Peyer's patch (tissue), 4 donors: ENCODE results near the gene FRS2. TPM values are rescaled to one million over a fixed set of nuclear protein-coding genes. Genes with fewer than 3 reads are reported as not detected.
A peak's percentile ranks its signal among the peaks of the same experiment; 100 is the strongest.

ENCODE experiments used
- DNase-seq, 3 donors: peaks; one replicate each; pipeline ENCODE4 v3.0.0-alpha.2; 2017 to 2019
- H3K27ac ChIP-seq, 4 donors: fragments of 200-600 bp; sonication (generic); one replicate each; pipeline ENCODE4 v1.5.1; 2016 to 2019
- H3K27me3 ChIP-seq, 2 donors: fragments of 200-600 bp; sonication (generic); one replicate each; pipeline ENCODE4 v1.5.1; 2019
- H3K36me3 ChIP-seq, 3 donors: fragments of 200-600 bp; sonication (generic); one replicate each; pipeline ENCODE4 v1.5.1; 2016 to 2019
- H3K4me1 ChIP-seq, 4 donors: fragments of 200-600 bp; sonication (generic); one replicate each; pipeline ENCODE4 v1.5.1; 2016 to 2019
- H3K4me3 ChIP-seq, 4 donors: fragments of 200-600 bp; sonication (generic); 1 replicate in 3 of 4; 2 replicates in 1 of 4; pipeline ENCODE4 v1.5.1; 2016 to 2019; ENCODE audit warnings: mild to moderate bottlenecking in 1 of 4
- H3K9me3 ChIP-seq, 4 donors: fragments of 200-600 bp; sonication (generic); one replicate each; pipeline ENCODE4 v1.5.1; 2016 to 2019; ENCODE audit warnings: mild to moderate bottlenecking in 1 of 4
- CTCF ChIP-seq, 6 experiments: fragments of 450-650 bp in 4 of 6; fragments of 200-600 bp in 2 of 6; sonication (generic) in 1 of 6; IDR thresholded peaks; one replicate each; pipeline ENCODE4 v1.5.1; 2017 to 2019; ENCODE audit warnings: antibody characterized with exemption in 6 of 6, mild to moderate bottlenecking in 3 of 6, moderate library complexity in 1 of 6
- POLR2A ChIP-seq, 2 donors: fragments of 450-650 bp; IDR thresholded peaks; one replicate each; pipeline ENCODE4 v1.5.1; 2017; ENCODE audit warnings: antibody characterized with exemption in 2 of 2, mild to moderate bottlenecking in 2 of 2, moderate library complexity in 2 of 2
- total RNA-seq, 4 donors: library from RNA; depleted of rRNA; stranded (reverse); fragments of >200 nt; gene quantifications; one replicate each; pipeline ENCODE4 v1.1.0, GENCODE V29; 2016

FRS2 gene
- total RNA-seq, 4 donors from 2014 or later = 14.6 to 64.4 (median 43.2) TPM

GRCh38 chr12:69524331-69524630 is 54.1 kb downstream of the FRS2 start:
- no peak overlapping the region for H3K27ac ChIP-seq
- TF ChIP-seq POLR2A (IDR thresholded peaks at IDR 0.05) (no peak), CTCF (IDR thresholded peaks at IDR 0.05) (no peak)
- H3K9me3 ChIP-seq = no peaks in the 10 kb centered on the region
- no peak overlapping the region for H3K4me3 ChIP-seq
- no peaks in the 10 kb centered on the region for H3K36me3 ChIP-seq
- no peaks in the 10 kb centered on the region for H3K4me1 ChIP-seq
- no peak for DNase-seq
- no peaks in the 10 kb centered on the region for H3K27me3 ChIP-seq

GRCh38 chr12:69524755-69525469 is 54.7 kb downstream of the FRS2 start:
- H3K4me1 ChIP-seq = no peaks in the 10 kb centered on the region
- H3K27ac ChIP-seq = no peak overlapping the region
- no peaks in the 10 kb centered on the region for H3K27me3 ChIP-seq
- no peaks in the 10 kb centered on the region for H3K36me3 ChIP-seq
- DNase-seq = no peak
- TF ChIP-seq CTCF (IDR thresholded peaks at IDR 0.05) (no peak), POLR2A (IDR thresholded peaks at IDR 0.05) (no peak)
- H3K9me3 ChIP-seq = no peaks in the 10 kb centered on the region
- H3K4me3 ChIP-seq = no peak overlapping the region

- Histone ChIP-seq H3K9me3 (no peaks in the 10 kb centered on the region), H3K27ac (peak overlapping the region in 1 of 4 donors; percentile 22), H3K36me3 (peaks cover 0 to 11% (median 0%) of the 10 kb centered on the region in 3 donors), H3K4me3 (no peak overlapping the region), H3K4me1 (no peaks in the 10 kb centered on the region), H3K27me3 (no peaks in the 10 kb centered on the region)
- no peak for DNase-seq
- no peak for TF ChIP-seq CTCF (IDR thresholded peaks at IDR 0.05)
- TF ChIP-seq POLR2A (IDR thresholded peaks at IDR 0.05) = no peak
Observed at GRCh38 chr12:69527506-69528272, 57.5 kb downstream of the FRS2 start.

DNA sequence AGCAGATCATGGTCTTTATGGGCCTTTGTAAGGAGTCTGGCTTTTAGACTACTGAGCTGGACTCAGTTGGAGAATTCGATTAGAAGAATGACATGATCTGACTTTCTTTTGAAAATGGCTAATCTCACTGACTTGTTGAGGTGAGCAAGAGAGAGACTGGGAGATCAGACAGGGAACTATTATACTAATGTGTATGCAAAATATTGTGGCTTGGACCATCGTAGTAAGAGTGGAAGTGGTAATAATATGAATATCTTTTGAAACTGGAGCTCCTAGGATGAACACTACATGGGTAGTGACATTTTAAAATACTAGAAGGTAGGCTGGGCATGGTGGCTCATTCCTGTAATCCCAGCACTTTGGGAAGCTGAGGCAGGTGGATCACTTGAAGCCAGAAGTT is 58.8 kb downstream of the FRS2 start:
- no peaks in the 10 kb centered on the region for H3K27me3 ChIP-seq
- TF ChIP-seq POLR2A (IDR thresholded peaks at IDR 0.05) = no peak
- TF ChIP-seq CTCF (IDR thresholded peaks at IDR 0.05) = no peak
- H3K36me3 ChIP-seq = peaks cover 0 to 11% (median 0%) of the 10 kb centered on the region in 3 donors
- no peaks in the 10 kb centered on the region for H3K9me3 ChIP-seq
- no peaks in the 10 kb centered on the region for H3K4me1 ChIP-seq
- no peak overlapping the region for H3K27ac ChIP-seq
- no peak for DNase-seq
- H3K4me3 ChIP-seq = no peak overlapping the region

DNA sequence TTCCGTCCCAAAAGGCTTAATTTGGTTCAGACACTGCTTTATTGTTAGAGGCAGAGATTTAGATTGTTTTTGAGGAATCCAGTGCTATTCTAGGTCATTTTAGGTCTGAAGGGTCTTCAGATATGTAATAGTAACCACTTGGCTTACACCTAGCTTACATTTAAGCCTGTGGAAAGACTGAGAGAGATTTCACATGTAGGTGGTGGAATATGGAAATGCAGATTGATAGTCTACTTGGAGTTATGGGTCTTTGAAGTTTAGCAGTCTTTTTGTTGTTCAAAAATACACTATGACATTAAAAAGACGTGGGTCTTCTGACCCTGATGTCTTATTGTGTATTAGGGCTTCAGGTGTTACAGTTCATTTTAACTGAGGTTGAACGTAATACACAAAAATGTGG is 63.7 kb downstream of the FRS2 start:
- Histone ChIP-seq H3K4me1 (no peaks in the 10 kb centered on the region), H3K27ac (peak overlapping the region in 3 of 4 donors; percentile 15 to 53 (median 41)), H3K9me3 (no peaks in the 10 kb centered on the region), H3K4me3 (no peak overlapping the region), H3K27me3 (no peaks in the 10 kb centered on the region), H3K36me3 (peaks cover 0 to 11% (median 0%) of the 10 kb centered on the region in 3 donors)
- no peak for TF ChIP-seq POLR2A (IDR thresholded peaks at IDR 0.05)
- TF ChIP-seq CTCF (IDR thresholded peaks at IDR 0.05) = no peak
- DNase-seq = no peak
